ENCODE data around the gene IFT122. TPM values are rescaled to one million over a fixed set of nuclear protein-coding genes. Genes with fewer than 3 reads are reported as not detected.

The IFT122 gene
- total RNA-seq, 1 donor: 19.9 TPM

DNA sequence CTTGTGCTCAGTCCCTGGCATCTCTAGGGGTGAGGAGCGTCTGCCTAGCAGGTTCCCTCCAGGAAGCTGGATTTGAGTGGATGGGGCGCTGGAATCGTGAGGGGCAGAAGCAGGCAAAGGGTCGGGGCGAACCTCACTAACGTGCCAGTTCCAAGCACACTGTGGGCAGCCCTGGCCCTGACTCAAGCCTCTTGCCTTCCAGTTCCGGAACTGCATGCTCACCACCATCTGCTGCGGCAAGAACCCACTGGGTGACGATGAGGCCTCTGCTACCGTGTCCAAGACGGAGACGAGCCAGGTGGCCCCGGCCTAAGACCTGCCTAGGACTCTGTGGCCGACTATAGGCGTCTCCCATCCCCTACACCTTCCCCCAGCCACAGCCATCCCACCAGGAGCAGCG lies 93.4 kb downstream of the IFT122 start:
- H3K4me3 ChIP-seq (ENCODE audit: low read depth, low read length): no peak overlapping the region
- TF ChIP-seq, protein P1, sequence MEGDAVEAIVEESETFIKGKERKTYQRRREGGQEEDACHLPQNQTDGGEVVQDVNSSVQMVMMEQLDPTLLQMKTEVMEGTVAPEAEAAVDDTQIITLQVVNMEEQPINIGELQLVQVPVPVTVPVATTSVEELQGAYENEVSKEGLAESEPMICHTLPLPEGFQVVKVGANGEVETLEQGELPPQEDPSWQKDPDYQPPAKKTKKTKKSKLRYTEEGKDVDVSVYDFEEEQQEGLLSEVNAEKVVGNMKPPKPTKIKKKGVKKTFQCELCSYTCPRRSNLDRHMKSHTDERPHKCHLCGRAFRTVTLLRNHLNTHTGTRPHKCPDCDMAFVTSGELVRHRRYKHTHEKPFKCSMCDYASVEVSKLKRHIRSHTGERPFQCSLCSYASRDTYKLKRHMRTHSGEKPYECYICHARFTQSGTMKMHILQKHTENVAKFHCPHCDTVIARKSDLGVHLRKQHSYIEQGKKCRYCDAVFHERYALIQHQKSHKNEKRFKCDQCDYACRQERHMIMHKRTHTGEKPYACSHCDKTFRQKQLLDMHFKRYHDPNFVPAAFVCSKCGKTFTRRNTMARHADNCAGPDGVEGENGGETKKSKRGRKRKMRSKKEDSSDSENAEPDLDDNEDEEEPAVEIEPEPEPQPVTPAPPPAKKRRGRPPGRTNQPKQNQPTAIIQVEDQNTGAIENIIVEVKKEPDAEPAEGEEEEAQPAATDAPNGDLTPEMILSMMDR (IDR thresholded peaks at IDR 0.05; ENCODE audit: insufficient read depth, low read depth, low read length): no peak
- DNase-seq (ENCODE audit: low read depth): no peak

DNA sequence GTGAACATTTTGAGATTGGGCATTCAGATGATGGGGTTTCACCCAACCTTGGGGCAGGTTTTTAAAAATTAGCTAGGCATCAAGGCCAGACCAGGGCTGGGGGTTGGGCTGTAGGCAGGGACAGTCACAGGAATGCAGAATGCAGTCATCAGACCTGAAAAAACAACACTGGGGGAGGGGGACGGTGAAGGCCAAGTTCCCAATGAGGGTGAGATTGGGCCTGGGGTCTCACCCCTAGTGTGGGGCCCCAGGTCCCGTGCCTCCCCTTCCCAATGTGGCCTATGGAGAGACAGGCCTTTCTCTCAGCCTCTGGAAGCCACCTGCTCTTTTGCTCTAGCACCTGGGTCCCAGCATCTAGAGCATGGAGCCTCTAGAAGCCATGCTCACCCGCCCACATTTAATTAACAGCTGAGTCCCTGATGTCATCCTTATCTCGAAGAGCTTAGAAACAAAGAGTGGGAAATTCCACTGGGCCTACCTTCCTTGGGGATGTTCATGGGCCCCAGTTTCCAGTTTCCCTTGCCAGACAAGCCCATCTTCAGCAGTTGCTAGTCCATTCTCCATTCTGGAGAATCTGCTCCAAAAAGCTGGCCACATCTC lies 94.5 kb downstream of the IFT122 start:
- DNase-seq (ENCODE audit: low read depth): no peak
- TF ChIP-seq, protein P1 (IDR thresholded peaks at IDR 0.05; ENCODE audit: insufficient read depth, low read depth, low read length): no peak
- H3K4me3 ChIP-seq (ENCODE audit: low read depth, low read length): no peak overlapping the region

DNA sequence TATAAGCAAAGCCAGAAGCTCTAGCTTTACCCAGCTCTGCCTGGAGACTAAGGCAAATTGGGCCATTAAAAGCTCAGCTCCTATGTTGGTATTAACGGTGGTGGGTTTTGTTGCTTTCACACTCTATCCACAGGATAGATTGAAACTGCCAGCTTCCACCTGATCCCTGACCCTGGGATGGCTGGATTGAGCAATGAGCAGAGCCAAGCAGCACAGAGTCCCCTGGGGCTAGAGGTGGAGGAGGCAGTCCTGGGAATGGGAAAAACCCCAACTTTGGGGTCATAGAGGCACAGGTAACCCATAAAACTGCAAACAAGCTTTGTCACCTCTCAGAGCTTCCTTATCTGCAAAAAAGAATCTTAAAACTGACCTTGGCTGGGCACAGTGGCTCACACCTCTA lies 95.1 kb downstream of the IFT122 start:
- TF ChIP-seq, protein P1 (IDR thresholded peaks at IDR 0.05; ENCODE audit: insufficient read depth, low read depth, low read length): no peak
- no peak for DNase-seq (ENCODE audit: low read depth)
- H3K4me3 ChIP-seq (ENCODE audit: low read depth, low read length): no peak overlapping the region

DNA sequence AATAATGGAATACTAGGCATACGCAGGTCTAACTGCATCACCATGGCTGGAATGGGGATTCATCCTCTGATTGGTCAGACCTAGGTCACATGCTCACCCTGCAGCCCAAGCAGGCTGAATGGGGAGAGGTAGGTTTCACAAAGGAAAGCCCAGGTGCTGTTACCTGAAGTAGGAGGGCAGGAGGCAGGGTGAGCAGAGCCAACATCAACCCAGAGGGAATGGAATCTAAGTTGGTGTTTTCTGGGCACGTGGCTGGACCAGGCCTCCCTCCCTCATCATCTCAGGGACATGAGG lies 96.3 kb downstream of the IFT122 start:
- TF ChIP-seq, protein P1 (IDR thresholded peaks at IDR 0.05; ENCODE audit: insufficient read depth, low read depth, low read length): no peak
- no peak overlapping the region for H3K4me3 ChIP-seq (ENCODE audit: low read depth, low read length)
- no peak for DNase-seq (ENCODE audit: low read depth)

DNA sequence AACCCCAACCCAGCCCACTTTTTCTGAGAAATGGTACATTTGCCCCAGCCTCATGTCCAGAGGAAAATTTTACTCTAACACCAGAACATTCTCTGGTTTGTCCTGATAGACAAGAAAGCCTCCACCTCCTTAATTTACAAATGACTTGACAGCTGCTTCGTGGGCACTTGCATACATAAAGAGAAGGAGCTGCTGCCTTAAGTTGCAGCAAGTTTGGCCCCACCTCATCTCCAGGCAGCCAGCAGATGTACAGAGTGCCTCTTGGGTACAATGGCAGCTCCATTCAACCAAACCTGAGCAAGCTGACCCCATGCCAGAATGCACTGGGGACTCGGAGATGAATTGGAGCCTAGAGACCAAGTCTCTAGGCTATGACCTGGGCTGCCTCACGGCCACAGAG lies 96.8 kb downstream of the IFT122 start:
- no peak overlapping the region for H3K4me3 ChIP-seq (ENCODE audit: low read depth, low read length)
- TF ChIP-seq, protein P1 (IDR thresholded peaks at IDR 0.05; ENCODE audit: insufficient read depth, low read depth, low read length): no peak
- no peak for DNase-seq (ENCODE audit: low read depth)

DNA sequence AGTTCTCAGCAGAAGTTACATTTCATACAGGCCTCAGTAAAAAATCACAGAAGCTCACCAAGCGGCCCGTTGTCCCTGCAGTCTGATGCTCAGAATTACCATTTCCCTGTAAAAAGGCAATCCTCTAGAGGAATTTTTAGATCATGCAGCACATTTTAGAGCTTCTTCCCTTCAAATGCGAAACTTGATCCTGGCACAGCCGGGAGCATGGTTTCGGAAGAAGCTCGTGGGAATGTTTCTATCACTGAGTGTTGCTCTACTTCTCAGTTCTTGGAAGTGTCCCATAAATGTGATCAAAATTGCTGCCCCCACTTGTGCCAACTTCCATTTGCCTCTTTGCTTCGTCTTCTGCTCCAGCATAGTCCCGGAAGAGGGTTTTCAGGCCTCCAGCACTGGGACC lies 99.2 kb downstream of the IFT122 start:
- TF ChIP-seq, protein P1 (IDR thresholded peaks at IDR 0.05; ENCODE audit: insufficient read depth, low read depth, low read length): no peak
- DNase-seq (ENCODE audit: low read depth): no peak
- H3K4me3 ChIP-seq (ENCODE audit: low read depth, low read length): no peak overlapping the region

All from fibroblast of villous mesenchyme (primary cell).